SK-N-SH (cell line): Measurements from ENCODE around the gene PCSK6. TPM values are rescaled to one million over a fixed set of nuclear protein-coding genes. Genes with fewer than 3 reads are reported as not detected.

Experiments
- CTCF ChIA-PET: fragments of 300-600, 350-600 bp; formaldehyde crosslinking; extraction: SDS; loops from one replicate; lab custom pipeline; 2021; lab: Yijun Ruan, JAX
- POLR2A ChIA-PET: fragments of 350-600 bp; sonication (Branson Sonifier 250); formaldehyde crosslinking; extraction: SDS; loops from one replicate; lab custom pipeline; 2020; ENCODE audit warnings: antibody characterized with exemption, inconsistent platforms; lab: Yijun Ruan, JAX
- DNase-seq: peaks from one replicate; pipeline ENCODE4 v3.0.0; 2012
- H2AFZ ChIP-seq: fragments of 200-600 bp; sonication (generic); 2 replicates; pipeline ENCODE4 v1.8.1; 2016; ENCODE audit warnings: antibody characterized with exemption, mild to moderate bottlenecking, low read depth
- H3F3A ChIP-seq: fragments of 200-600 bp; sonication (generic); replicated peaks from 2 replicates; pipeline ENCODE3; 2016; ENCODE audit warnings: antibody characterized with exemption, mild to moderate bottlenecking; ENCODE audit not compliant: insufficient read depth
- H3K27ac ChIP-seq, 2 experiments: fragments of 200-500 bp in 1 of 2; fragments of 200-600 bp in 1 of 2; sonication (Bioruptor generic) in 1 of 2; sonication (generic), shearing (Covaris generic) in 1 of 2; 2 replicates each; pipeline versions ENCODE4 v1.5.1 to v1.6.1; 2014 to 2016; ENCODE audit warnings: low read depth in 2 of 2, inconsistent platforms in 1 of 2, low read length in 1 of 2, mild to moderate bottlenecking in 1 of 2, mixed read lengths in 1 of 2
- H3K27me3 ChIP-seq: fragments of 200-600 bp; sonication (generic), shearing (Covaris generic); 2 replicates; pipeline ENCODE4 v1.6.1; 2016; ENCODE audit warnings: mixed run types; ENCODE audit not compliant: insufficient read depth
- H3K36me3 ChIP-seq, 2 experiments: fragments of 200-500 bp in 1 of 2; fragments of 200-600 bp in 1 of 2; sonication (Bioruptor generic) in 1 of 2; sonication (generic) in 1 of 2; replicated peaks in 1 of 2; 2 replicates each; pipeline versions ENCODE3 to v1.5.1; 2014 to 2016; ENCODE audit warnings: low read length in 1 of 2, mild to moderate bottlenecking in 1 of 2; ENCODE audit not compliant: insufficient read depth in 2 of 2, control insufficient read depth in 1 of 2
- H3K4me1 ChIP-seq, 2 experiments: fragments of 200-500 bp in 1 of 2; fragments of 200-600 bp in 1 of 2; sonication (Bioruptor generic) in 1 of 2; sonication (generic), shearing (Covaris generic) in 1 of 2; 2 replicates each; pipeline versions ENCODE4 v1.5.1 to v1.6.1; 2014 to 2016; ENCODE audit warnings: low read depth in 1 of 2, low read length in 1 of 2, mixed run types in 1 of 2; ENCODE audit not compliant: insufficient read depth in 2 of 2, control insufficient read depth in 1 of 2
- H3K4me2 ChIP-seq: fragments of 200-600 bp; sonication (generic), shearing (Covaris generic); 2 replicates; pipeline ENCODE4 v1.6.1; 2017; ENCODE audit warnings: mixed run types
- H3K4me3 ChIP-seq, 2 experiments: fragments of 200-500 bp in 1 of 2; fragments of 200-600 bp in 1 of 2; sonication (Bioruptor generic) in 1 of 2; sonication (generic), shearing (Covaris generic) in 1 of 2; 2 replicates each; pipeline versions ENCODE4 v1.5.1 to v1.8.1; 2014 to 2016; ENCODE audit warnings: low read depth in 2 of 2, inconsistent platforms in 1 of 2, low read length in 1 of 2, mild to moderate bottlenecking in 1 of 2, mixed read lengths in 1 of 2, moderate library complexity in 1 of 2
- H3K79me2 ChIP-seq: fragments of 200-600 bp; sonication (generic); 2 replicates; pipeline ENCODE4 v1.8.1; 2017; ENCODE audit warnings: mild to moderate bottlenecking; ENCODE audit not compliant: insufficient read depth
- H3K9ac ChIP-seq: fragments of 200-600 bp; sonication (generic); 2 replicates; pipeline ENCODE4 v1.6.1; 2017; ENCODE audit warnings: mixed run types
- H3K9me2 ChIP-seq: fragments of 200-600 bp; sonication (generic); 2 replicates; pipeline ENCODE4 v1.6.1; 2017; ENCODE audit warnings: mixed run types
- H3K9me3 ChIP-seq: fragments of 200-600 bp; sonication (generic); 2 replicates; pipeline ENCODE4 v1.6.1; 2017; ENCODE audit warnings: mixed run types, mild to moderate bottlenecking, moderate library complexity
- H4K20me1 ChIP-seq: fragments of 200-600 bp; sonication (generic); 2 replicates; pipeline ENCODE4 v1.6.1; 2017; ENCODE audit warnings: mild to moderate bottlenecking, mixed run types; ENCODE audit not compliant: insufficient read depth
- CTCF ChIP-seq: fragments of 200-600 bp; sonication (generic); IDR thresholded peaks from 2 replicates; pipeline ENCODE4 v1.6.1; 2017; ENCODE audit warnings: antibody characterized with exemption, mild to moderate bottlenecking, moderate library complexity
- FOSL2 ChIP-seq: IDR thresholded peaks from 2 replicates; pipeline ENCODE4 v1.4.0; 2012; ENCODE audit warnings: low read depth, mild to moderate bottlenecking, moderate library complexity, borderline replicate concordance
- GABPA ChIP-seq: IDR thresholded peaks from 2 replicates; pipeline ENCODE4 v1.4.0; 2012; ENCODE audit warnings: low read depth, mild to moderate bottlenecking
- IRF3 ChIP-seq: fragments of 150-350 bp; IDR thresholded peaks from 2 replicates; pipeline ENCODE4 v1.6.1; 2016; ENCODE audit warnings: mild to moderate bottlenecking, low read depth, low read length
- MEF2A ChIP-seq: IDR thresholded peaks from 2 replicates; pipeline ENCODE4 v1.4.0; 2012; ENCODE audit warnings: low read depth, borderline replicate concordance
- MXI1 ChIP-seq: IDR thresholded peaks from 2 replicates; pipeline ENCODE4 v1.6.1; 2012; ENCODE audit warnings: mild to moderate bottlenecking, low read depth, low read length, improper control_type of control experiment
- NFIC ChIP-seq: IDR thresholded peaks from 2 replicates; pipeline ENCODE4 v1.4.0; 2012; ENCODE audit warnings: borderline replicate concordance
- POLR2AphosphoS5 ChIP-seq: IDR thresholded peaks from 2 replicates; pipeline ENCODE4 v1.6.1; 2012; ENCODE audit warnings: low read depth, low read length
- RAD21 ChIP-seq: IDR thresholded peaks from 2 replicates; pipeline ENCODE4 v1.6.1; 2012; ENCODE audit warnings: mild to moderate bottlenecking, low read length
- REST ChIP-seq: IDR thresholded peaks from 2 replicates; pipeline ENCODE4 v1.6.1; 2012; ENCODE audit warnings: mild to moderate bottlenecking, low read depth, low read length, moderate library complexity
- RXRA ChIP-seq: IDR thresholded peaks from 2 replicates; pipeline ENCODE4 v1.4.0; 2012; ENCODE audit warnings: low read depth, mild to moderate bottlenecking, borderline replicate concordance
- YY1 ChIP-seq: IDR thresholded peaks from 2 replicates; pipeline ENCODE4 v1.4.0; 2012; ENCODE audit warnings: low read depth, mild to moderate bottlenecking
- WGBS: methylation state at CpG from one replicate; pipeline ENCODE4 v1.1.6; 2017; ENCODE audit warnings: low lambda C conversion rate; 5-methylcytosine and 5-hydroxymethylcytosine counted together
- polyA plus RNA-seq, 3 experiments: library from polyadenylated mRNA; depleted of rRNA; stranded (reverse); fragments of >200 nt; gene quantifications; 2 replicates each; pipeline ENCODE4 v1.2.3, GENCODE V29; 2012

Gene PCSK6
- polyA plus RNA-seq, 1 of the 3 experiments (the other 2 are of a cell fraction): 0.03 TPM

- no peak for TF ChIP-seq REST
- no peak for TF ChIP-seq RAD21
- TF ChIP-seq IRF3: no peak
- no peak for TF ChIP-seq RXRA
- TF ChIP-seq FOSL2: no peak
- TF ChIP-seq YY1: no peak
- TF ChIP-seq GABPA: no peak
These were observed 130.1 kb downstream of the PCSK6 start (continued) for GRCh38 chr15:101359365-101359947.

GRCh38 chr15:101358895-101359294 lies 130.6 kb downstream of the PCSK6 start:
- H3K9me2 ChIP-seq: no peaks in the 10 kb centered on the region
- WGBS: no CpG with 5 or more reads among the region's 7 CpGs
- no peaks in the 10 kb centered on the region; a peak in 1 of 4 replicates for H3K4me1 ChIP-seq
- CTCF ChIA-PET: no interaction called here
- H3K27ac ChIP-seq: no peak overlapping the region
- POLR2A ChIA-PET: no interaction called here
- H3K79me2 ChIP-seq: no peaks in the 10 kb centered on the region
- no peaks in the 10 kb centered on the region for H3K36me3 ChIP-seq
- no peak overlapping the region for H3K9ac ChIP-seq
- H3F3A ChIP-seq: no peaks in the 10 kb centered on the region
- no peak overlapping the region for H2AFZ ChIP-seq
- no peaks in the 10 kb centered on the region for H4K20me1 ChIP-seq
- H3K9me3 ChIP-seq: no peaks in the 10 kb centered on the region
- no peak overlapping the region for H3K4me2 ChIP-seq
- TF ChIP-seq POLR2AphosphoS5: no peak
- no peak for TF ChIP-seq RAD21
- no peak for DNase-seq
- no peaks in the 10 kb centered on the region for H3K27me3 ChIP-seq
- no peak overlapping the region for H3K4me3 ChIP-seq

- no peaks in the 10 kb centered on the region for H3K79me2 ChIP-seq
- H3K27me3 ChIP-seq: no peaks in the 10 kb centered on the region
- H3F3A ChIP-seq: no peaks in the 10 kb centered on the region
- H3K27ac ChIP-seq: no peak overlapping the region
- no peak overlapping the region for H3K4me2 ChIP-seq
- H3K36me3 ChIP-seq: no peaks in the 10 kb centered on the region
- ChIA-PET CTCF (no interaction called here), POLR2A (no interaction called here)
- no peaks in the 10 kb centered on the region for H3K9me2 ChIP-seq
- H2AFZ ChIP-seq: no peak overlapping the region
- no peaks in the 10 kb centered on the region for H4K20me1 ChIP-seq
- no peak for DNase-seq
- H3K4me3 ChIP-seq: no peak overlapping the region
- WGBS: 70% methylated on average over 5 of the region's 11 CpGs
- TF ChIP-seq GABPA (no peak), CTCF (no peak), NFIC (no peak), MXI1 (no peak), IRF3 (no peak), MEF2A (no peak)
- H3K9ac ChIP-seq: no peak overlapping the region
- no peaks in the 10 kb centered on the region for H3K9me3 ChIP-seq
- no peaks in the 10 kb centered on the region; a peak in 1 of 4 replicates for H3K4me1 ChIP-seq
These were observed 131.6 kb downstream of the PCSK6 start for GRCh38 chr15:101357885-101358284.
